ENCODE results near the gene SEMA6A.

Gene SEMA6A

DNA sequence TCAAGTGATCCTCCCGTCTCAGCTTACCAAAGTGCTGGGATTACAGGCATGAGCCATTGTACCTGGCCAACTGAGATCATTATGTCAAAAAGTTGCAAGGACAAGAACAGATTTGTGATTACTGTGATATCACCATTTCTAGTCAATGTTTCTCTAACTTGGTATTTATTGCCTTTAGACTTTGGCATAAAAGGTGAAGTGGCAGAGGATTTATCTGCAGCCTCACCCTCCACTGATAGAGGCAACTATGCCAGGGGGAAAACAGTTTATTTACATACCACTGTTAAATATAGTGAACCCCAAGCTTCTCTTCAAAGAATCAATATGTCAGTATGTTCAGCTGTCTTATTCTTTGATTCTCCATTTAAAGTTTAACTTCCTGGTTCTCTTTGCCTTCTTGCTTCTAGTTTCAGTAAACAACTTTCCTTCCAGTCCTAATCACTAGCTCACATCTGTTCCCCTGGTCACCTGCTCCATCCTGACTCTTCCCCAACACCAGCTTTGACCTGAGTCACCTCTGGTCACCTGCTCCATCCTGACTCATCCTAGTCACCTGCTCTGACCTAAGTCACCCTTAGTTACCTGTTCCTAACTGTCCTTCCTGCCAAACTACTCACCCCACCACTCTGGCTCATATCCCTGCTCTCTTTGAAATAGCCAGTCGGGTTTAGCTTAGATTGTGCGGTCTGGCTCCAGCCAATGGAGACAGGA lies 29.9 kb downstream of the SEMA6A start:
- ATAC-seq = no peak
- TF ChIP-seq ZC3H10 (CRISPR knock-in tag; IDR thresholded peaks at IDR 0.05) (no peak), ESRRG (CRISPR knock-in tag; IDR thresholded peaks at IDR 0.05) (no peak), TCF4 (CRISPR knock-in tag; IDR thresholded peaks at IDR 0.05; ENCODE audit: borderline replicate concordance) (no peak), GLIS3 (CRISPR knock-in tag; IDR thresholded peaks at IDR 0.05) (no peak), TOX (CRISPR knock-in tag; IDR thresholded peaks at IDR 0.05; ENCODE audit: borderline replicate concordance) (no peak), RARB (CRISPR knock-in tag; IDR thresholded peaks at IDR 0.05) (no peak), PPARA (CRISPR knock-in tag; IDR thresholded peaks at IDR 0.05; ENCODE audit: borderline replicate concordance) (no peak), BACH2 (CRISPR knock-in tag; IDR thresholded peaks at IDR 0.05; ENCODE audit: borderline replicate concordance) (no peak), ZNF70 (CRISPR knock-in tag; IDR thresholded peaks at IDR 0.05) (no peak), ZNF8 (CRISPR knock-in tag; IDR thresholded peaks at IDR 0.05) (no peak), CSDC2 (CRISPR knock-in tag; IDR thresholded peaks at IDR 0.05) (no peak), ISL1 (CRISPR knock-in tag; IDR thresholded peaks at IDR 0.05) (no peak), OSR1 (CRISPR knock-in tag; IDR thresholded peaks at IDR 0.05) (no peak)
- TF ChIP-seq, protein P1, sequence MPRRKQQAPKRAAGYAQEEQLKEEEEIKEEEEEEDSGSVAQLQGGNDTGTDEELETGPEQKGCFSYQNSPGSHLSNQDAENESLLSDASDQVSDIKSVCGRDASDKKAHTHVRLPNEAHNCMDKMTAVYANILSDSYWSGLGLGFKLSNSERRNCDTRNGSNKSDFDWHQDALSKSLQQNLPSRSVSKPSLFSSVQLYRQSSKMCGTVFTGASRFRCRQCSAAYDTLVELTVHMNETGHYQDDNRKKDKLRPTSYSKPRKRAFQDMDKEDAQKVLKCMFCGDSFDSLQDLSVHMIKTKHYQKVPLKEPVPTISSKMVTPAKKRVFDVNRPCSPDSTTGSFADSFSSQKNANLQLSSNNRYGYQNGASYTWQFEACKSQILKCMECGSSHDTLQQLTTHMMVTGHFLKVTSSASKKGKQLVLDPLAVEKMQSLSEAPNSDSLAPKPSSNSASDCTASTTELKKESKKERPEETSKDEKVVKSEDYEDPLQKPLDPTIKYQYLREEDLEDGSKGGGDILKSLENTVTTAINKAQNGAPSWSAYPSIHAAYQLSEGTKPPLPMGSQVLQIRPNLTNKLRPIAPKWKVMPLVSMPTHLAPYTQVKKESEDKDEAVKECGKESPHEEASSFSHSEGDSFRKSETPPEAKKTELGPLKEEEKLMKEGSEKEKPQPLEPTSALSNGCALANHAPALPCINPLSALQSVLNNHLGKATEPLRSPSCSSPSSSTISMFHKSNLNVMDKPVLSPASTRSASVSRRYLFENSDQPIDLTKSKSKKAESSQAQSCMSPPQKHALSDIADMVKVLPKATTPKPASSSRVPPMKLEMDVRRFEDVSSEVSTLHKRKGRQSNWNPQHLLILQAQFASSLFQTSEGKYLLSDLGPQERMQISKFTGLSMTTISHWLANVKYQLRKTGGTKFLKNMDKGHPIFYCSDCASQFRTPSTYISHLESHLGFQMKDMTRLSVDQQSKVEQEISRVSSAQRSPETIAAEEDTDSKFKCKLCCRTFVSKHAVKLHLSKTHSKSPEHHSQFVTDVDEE (CRISPR knock-in tag; IDR thresholded peaks at IDR 0.05) = no peak
- TF ChIP-seq, protein P2, sequence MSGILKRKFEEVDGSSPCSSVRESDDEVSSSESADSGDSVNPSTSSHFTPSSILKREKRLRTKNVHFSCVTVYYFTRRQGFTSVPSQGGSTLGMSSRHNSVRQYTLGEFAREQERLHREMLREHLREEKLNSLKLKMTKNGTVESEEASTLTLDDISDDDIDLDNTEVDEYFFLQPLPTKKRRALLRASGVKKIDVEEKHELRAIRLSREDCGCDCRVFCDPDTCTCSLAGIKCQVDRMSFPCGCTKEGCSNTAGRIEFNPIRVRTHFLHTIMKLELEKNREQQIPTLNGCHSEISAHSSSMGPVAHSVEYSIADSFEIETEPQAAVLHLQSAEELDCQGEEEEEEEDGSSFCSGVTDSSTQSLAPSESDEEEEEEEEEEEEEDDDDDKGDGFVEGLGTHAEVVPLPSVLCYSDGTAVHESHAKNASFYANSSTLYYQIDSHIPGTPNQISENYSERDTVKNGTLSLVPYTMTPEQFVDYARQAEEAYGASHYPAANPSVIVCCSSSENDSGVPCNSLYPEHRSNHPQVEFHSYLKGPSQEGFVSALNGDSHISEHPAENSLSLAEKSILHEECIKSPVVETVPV (CRISPR knock-in tag; IDR thresholded peaks at IDR 0.05) = no peak
- TF ChIP-seq, protein P3, sequence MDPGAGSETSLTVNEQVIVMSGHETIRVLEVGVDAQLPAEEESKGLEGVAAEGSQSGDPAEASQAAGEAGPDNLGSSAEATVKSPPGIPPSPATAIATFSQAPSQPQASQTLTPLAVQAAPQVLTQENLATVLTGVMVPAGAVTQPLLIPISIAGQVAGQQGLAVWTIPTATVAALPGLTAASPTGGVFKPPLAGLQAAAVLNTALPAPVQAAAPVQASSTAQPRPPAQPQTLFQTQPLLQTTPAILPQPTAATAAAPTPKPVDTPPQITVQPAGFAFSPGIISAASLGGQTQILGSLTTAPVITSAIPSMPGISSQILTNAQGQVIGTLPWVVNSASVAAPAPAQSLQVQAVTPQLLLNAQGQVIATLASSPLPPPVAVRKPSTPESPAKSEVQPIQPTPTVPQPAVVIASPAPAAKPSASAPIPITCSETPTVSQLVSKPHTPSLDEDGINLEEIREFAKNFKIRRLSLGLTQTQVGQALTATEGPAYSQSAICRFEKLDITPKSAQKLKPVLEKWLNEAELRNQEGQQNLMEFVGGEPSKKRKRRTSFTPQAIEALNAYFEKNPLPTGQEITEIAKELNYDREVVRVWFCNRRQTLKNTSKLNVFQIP (CRISPR knock-in tag; IDR thresholded peaks at IDR 0.05; ENCODE audit: borderline replicate concordance, low read depth) = no peak
- TF ChIP-seq, protein P4, sequence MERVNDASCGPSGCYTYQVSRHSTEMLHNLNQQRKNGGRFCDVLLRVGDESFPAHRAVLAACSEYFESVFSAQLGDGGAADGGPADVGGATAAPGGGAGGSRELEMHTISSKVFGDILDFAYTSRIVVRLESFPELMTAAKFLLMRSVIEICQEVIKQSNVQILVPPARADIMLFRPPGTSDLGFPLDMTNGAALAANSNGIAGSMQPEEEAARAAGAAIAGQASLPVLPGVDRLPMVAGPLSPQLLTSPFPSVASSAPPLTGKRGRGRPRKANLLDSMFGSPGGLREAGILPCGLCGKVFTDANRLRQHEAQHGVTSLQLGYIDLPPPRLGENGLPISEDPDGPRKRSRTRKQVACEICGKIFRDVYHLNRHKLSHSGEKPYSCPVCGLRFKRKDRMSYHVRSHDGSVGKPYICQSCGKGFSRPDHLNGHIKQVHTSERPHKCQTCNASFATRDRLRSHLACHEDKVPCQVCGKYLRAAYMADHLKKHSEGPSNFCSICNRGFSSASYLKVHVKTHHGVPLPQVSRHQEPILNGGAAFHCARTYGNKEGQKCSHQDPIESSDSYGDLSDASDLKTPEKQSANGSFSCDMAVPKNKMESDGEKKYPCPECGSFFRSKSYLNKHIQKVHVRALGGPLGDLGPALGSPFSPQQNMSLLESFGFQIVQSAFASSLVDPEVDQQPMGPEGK (CRISPR knock-in tag; IDR thresholded peaks at IDR 0.05; ENCODE audit: borderline replicate concordance) = no peak

DNA sequence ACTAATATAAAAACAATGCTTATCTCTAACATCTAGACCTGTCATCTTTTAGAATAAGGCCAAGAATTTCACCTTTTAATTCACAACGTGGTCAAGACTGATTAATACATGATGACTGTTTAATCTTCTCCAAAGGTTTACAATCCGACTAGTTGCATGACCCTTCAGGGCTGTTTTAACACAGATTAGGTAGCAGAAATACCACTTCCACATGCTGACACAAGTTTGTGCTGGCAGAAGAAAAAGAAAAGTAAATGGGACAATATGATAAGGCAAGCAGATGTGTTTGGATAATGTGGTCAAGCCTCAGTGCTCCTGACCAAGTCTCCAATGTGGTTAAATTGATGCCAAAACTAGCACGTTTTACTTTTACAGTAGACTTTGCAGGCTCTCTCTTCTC lies 31.1 kb downstream of the SEMA6A start:
- no peak for ATAC-seq
- TF ChIP-seq ZC3H10 (CRISPR knock-in tag; IDR thresholded peaks at IDR 0.05) (no peak), ISL1 (CRISPR knock-in tag; IDR thresholded peaks at IDR 0.05) (no peak), OSR1 (CRISPR knock-in tag; IDR thresholded peaks at IDR 0.05) (no peak), ARNTL (CRISPR knock-in tag; IDR thresholded peaks at IDR 0.05; ENCODE audit: borderline replicate concordance, low read depth) (no peak), BACH2 (CRISPR knock-in tag; IDR thresholded peaks at IDR 0.05; ENCODE audit: borderline replicate concordance) (no peak), GLIS3 (CRISPR knock-in tag; IDR thresholded peaks at IDR 0.05) (no peak), ZNF8 (CRISPR knock-in tag; IDR thresholded peaks at IDR 0.05) (no peak), SNAI2 (CRISPR knock-in tag; IDR thresholded peaks at IDR 0.05) (no peak), PPARA (CRISPR knock-in tag; IDR thresholded peaks at IDR 0.05; ENCODE audit: borderline replicate concordance) (no peak), TCF4 (CRISPR knock-in tag; IDR thresholded peaks at IDR 0.05; ENCODE audit: borderline replicate concordance) (no peak), TOX (CRISPR knock-in tag; IDR thresholded peaks at IDR 0.05; ENCODE audit: borderline replicate concordance) (no peak), ESRRG (CRISPR knock-in tag; IDR thresholded peaks at IDR 0.05) (no peak), ZFP3 (CRISPR knock-in tag; IDR thresholded peaks at IDR 0.05) (no peak), CSDC2 (CRISPR knock-in tag; IDR thresholded peaks at IDR 0.05) (no peak), RARB (CRISPR knock-in tag; IDR thresholded peaks at IDR 0.05) (no peak)
- TF ChIP-seq, protein P5, sequence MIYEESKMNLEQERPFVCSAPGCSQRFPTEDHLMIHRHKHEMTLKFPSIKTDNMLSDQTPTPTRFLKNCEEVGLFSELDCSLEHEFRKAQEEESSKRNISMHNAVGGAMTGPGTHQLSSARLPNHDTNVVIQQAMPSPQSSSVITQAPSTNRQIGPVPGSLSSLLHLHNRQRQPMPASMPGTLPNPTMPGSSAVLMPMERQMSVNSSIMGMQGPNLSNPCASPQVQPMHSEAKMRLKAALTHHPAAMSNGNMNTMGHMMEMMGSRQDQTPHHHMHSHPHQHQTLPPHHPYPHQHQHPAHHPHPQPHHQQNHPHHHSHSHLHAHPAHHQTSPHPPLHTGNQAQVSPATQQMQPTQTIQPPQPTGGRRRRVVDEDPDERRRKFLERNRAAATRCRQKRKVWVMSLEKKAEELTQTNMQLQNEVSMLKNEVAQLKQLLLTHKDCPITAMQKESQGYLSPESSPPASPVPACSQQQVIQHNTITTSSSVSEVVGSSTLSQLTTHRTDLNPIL (CRISPR knock-in tag; IDR thresholded peaks at IDR 0.05; ENCODE audit: low read depth) = no peak
- TF ChIP-seq, protein P4 (CRISPR knock-in tag; IDR thresholded peaks at IDR 0.05; ENCODE audit: borderline replicate concordance) = no peak
- TF ChIP-seq, protein P1 (CRISPR knock-in tag; IDR thresholded peaks at IDR 0.05) = no peak
- TF ChIP-seq, protein P2 (CRISPR knock-in tag; IDR thresholded peaks at IDR 0.05) = no peak
